ENCODE results near the gene NANP.

GRCh38 chr20:25592135-25592852 is 31.5 kb downstream of the NANP start:
- no peak for TF ChIP-seq CTCF (conservative IDR thresholded peaks at IDR 0.05; ENCODE audit: low read depth, low read length)
- TF ChIP-seq EZH2 (IDR thresholded peaks at IDR 0.05; ENCODE audit: borderline replicate concordance, low read depth, low read length, poor library complexity, severe bottlenecking): no peak

Measured in A673 (cell line).